Smooth muscle cell (in vitro differentiated cells): ENCODE data around the gene ZRANB3. TPM values are rescaled to one million over a fixed set of nuclear protein-coding genes. Genes with fewer than 3 reads are reported as not detected.
"Not testable (repeated sequence)": the region's sequence is repeated elsewhere in the genome, so short reads cannot be mapped to it uniquely, and the experiment has no call there.

Experiments
- DNase-seq: peaks from one replicate; lab custom pipeline; 2025; ENCODE audit not compliant: unreplicated experiment; lab: John Stamatoyannopoulos, UW
- H2AFZ ChIP-seq: fragments of 200-600 bp; sonication (generic); 2 replicates; pipeline ENCODE4 v1.6.0; 2016; ENCODE audit warnings: antibody characterized with exemption, low read depth, mild to moderate bottlenecking
- H3F3A ChIP-seq: fragments of 200-600 bp; sonication (generic); 2 replicates; pipeline ENCODE4 v1.6.0; 2017; ENCODE audit warnings: antibody characterized with exemption, low read depth
- H3K27ac ChIP-seq: fragments of 200-600 bp; sonication (generic); 2 replicates; pipeline ENCODE4 v1.5.1; 2016; ENCODE audit warnings: low read depth, mild to moderate bottlenecking
- H3K27me3 ChIP-seq: fragments of 200-600 bp; sonication (generic); 2 replicates; pipeline ENCODE4 v1.6.1; 2016; ENCODE audit warnings: low read depth, mild to moderate bottlenecking
- H3K36me3 ChIP-seq: fragments of 200-600 bp; sonication (generic); 2 replicates; pipeline ENCODE4 v1.5.1; 2016; ENCODE audit warnings: low read depth
- H3K4me1 ChIP-seq: fragments of 200-600 bp; sonication (generic); 2 replicates; pipeline ENCODE4 v1.5.1; 2016; ENCODE audit warnings: low read depth
- H3K4me2 ChIP-seq: fragments of 200-600 bp; sonication (generic); 2 replicates; pipeline ENCODE4 v1.6.0; 2016; ENCODE audit warnings: mild to moderate bottlenecking
- H3K4me3 ChIP-seq: fragments of 200-600 bp; sonication (generic); 2 replicates; pipeline ENCODE4 v1.5.1; 2016; ENCODE audit warnings: mild to moderate bottlenecking
- H3K79me2 ChIP-seq: fragments of 200-600 bp; sonication (generic); 2 replicates; pipeline ENCODE4 v1.6.0; 2016; ENCODE audit warnings: low read depth, mild to moderate bottlenecking
- H3K9ac ChIP-seq: fragments of 200-600 bp; sonication (generic); 2 replicates; pipeline ENCODE4 v1.6.0; 2016; ENCODE audit warnings: low read depth
- H3K9me3 ChIP-seq: fragments of 200-600 bp; sonication (generic); replicated peaks from 2 replicates; pipeline ENCODE4 v1.5.1; 2016; ENCODE audit warnings: low read depth
- H4K20me1 ChIP-seq: fragments of 200-600 bp; sonication (generic); 2 replicates; pipeline ENCODE4 v1.6.0; 2016; ENCODE audit warnings: low read depth
- WGBS: methylation state at CpG from one replicate; pipeline ENCODE4 v1.1.7; 2016; ENCODE audit warnings: low lambda C conversion rate; 5-methylcytosine and 5-hydroxymethylcytosine counted together
- polyA plus RNA-seq: library from polyadenylated mRNA; unstranded; fragments of >200 nt; fragmentation: Nextera tagmentation; extraction: Ambion mirVana; gene quantifications from 2 replicates; pipeline ENCODE4 v1.2.1, GENCODE V29; 2016
- total RNA-seq: library from RNA; depleted of rRNA; stranded (reverse); fragments of >200 nt; gene quantifications from 2 replicates; pipeline ENCODE4 v1.2.3, GENCODE V29; 2014
- TF ChIP-seq, protein P1 (sequence below): fragments of 200-600 bp; sonication (generic); IDR thresholded peaks from 2 replicates; pipeline ENCODE4 v1.5.1; 2017; ENCODE audit warnings: borderline replicate concordance, mild to moderate bottlenecking, antibody characterized with exemption; ENCODE audit not compliant: insufficient read depth, poor library complexity, severe bottlenecking

ZRANB3 gene
- total and polyA plus RNA-seq, 2 experiments from 2014 or later = 1.9 to 4.1 TPM

DNA sequence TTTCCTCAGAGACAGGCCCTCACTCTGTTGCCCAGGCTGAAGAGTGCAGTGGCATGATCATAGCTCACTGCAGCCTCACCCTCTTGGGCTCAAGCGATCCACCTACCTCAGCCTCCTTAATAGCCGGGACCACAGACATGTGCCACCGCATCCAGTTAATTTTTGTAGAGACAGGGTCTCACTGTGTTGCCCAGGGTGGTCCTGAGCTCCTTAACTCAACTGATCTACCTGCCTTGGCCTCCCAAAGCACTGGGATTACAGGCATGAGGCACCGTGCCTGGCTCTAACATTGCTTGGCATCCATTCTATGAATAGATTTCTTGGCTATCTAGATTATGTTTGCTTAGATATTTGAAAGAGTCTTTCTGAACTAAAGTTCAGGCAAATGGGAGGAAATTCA lies 21.9 kb upstream of the ZRANB3 start:
- H3K4me1 ChIP-seq = no peaks in the 10 kb centered on the region
- TF ChIP-seq, protein P1, sequence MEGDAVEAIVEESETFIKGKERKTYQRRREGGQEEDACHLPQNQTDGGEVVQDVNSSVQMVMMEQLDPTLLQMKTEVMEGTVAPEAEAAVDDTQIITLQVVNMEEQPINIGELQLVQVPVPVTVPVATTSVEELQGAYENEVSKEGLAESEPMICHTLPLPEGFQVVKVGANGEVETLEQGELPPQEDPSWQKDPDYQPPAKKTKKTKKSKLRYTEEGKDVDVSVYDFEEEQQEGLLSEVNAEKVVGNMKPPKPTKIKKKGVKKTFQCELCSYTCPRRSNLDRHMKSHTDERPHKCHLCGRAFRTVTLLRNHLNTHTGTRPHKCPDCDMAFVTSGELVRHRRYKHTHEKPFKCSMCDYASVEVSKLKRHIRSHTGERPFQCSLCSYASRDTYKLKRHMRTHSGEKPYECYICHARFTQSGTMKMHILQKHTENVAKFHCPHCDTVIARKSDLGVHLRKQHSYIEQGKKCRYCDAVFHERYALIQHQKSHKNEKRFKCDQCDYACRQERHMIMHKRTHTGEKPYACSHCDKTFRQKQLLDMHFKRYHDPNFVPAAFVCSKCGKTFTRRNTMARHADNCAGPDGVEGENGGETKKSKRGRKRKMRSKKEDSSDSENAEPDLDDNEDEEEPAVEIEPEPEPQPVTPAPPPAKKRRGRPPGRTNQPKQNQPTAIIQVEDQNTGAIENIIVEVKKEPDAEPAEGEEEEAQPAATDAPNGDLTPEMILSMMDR = no peak
- no peak overlapping the region for H3K4me2 ChIP-seq
- no peak for DNase-seq
- H3K9me3 ChIP-seq = no peaks in the 10 kb centered on the region
- H3K27ac ChIP-seq = no peak overlapping the region
- 95% methylated on average over 4 of the region's 4 CpGs for WGBS
- no peak overlapping the region for H2AFZ ChIP-seq
- no peak overlapping the region for H3K9ac ChIP-seq
- H3F3A ChIP-seq = no peaks in the 10 kb centered on the region
- no peak overlapping the region for H3K4me3 ChIP-seq
- peaks cover 72% of the 10 kb centered on the region for H3K79me2 ChIP-seq
- H3K36me3 ChIP-seq = no peaks in the 10 kb centered on the region
- peaks cover 44% of the 10 kb centered on the region for H4K20me1 ChIP-seq
- H3K27me3 ChIP-seq = no peaks in the 10 kb centered on the region

DNA sequence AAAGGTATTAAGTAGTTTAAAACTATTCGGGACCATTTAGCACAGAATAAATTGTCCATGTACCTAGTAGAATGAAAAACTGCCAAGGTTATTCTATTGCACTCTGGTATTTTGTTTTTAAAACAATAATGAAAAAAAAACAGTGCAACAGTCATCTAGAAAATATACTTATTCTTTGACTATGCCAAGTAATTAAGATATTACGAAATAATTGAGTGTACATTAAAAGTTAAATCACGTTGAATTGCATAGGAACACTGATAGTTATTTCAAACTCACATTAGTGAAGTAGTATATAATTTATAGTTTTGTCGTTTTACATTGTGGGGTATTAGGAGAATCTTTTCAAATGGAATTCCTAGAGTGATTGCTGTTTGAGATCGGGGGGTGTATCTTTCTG lies 20.3 kb upstream of the ZRANB3 start:
- WGBS = 89% methylated on average over 5 of the region's 5 CpGs
- peaks cover 58% of the 10 kb centered on the region for H3K79me2 ChIP-seq

GRCh38 chr2:135547311-135547710 lies 16.3 kb upstream of the ZRANB3 start:
- H3K4me3 ChIP-seq = no peak overlapping the region
- no peaks in the 10 kb centered on the region for H3K9me3 ChIP-seq
- H3K4me1 ChIP-seq = no peaks in the 10 kb centered on the region
- no peaks in the 10 kb centered on the region for H3K36me3 ChIP-seq
- H3K4me2 ChIP-seq = no peak overlapping the region
- H3K27ac ChIP-seq = no peak overlapping the region
- H4K20me1 ChIP-seq = peaks cover 45% of the 10 kb centered on the region
- no peaks in the 10 kb centered on the region for H3F3A ChIP-seq
- peaks cover 58% of the 10 kb centered on the region for H3K79me2 ChIP-seq
- TF ChIP-seq, protein P1 = no peak
- DNase-seq = no peak
- no peaks in the 10 kb centered on the region for H3K27me3 ChIP-seq
- 97% methylated on average over 3 of the region's 3 CpGs for WGBS
- no peak overlapping the region for H2AFZ ChIP-seq
- no peak overlapping the region for H3K9ac ChIP-seq

More for the DNA sequence above, 20.3 kb upstream of the ZRANB3 start:
- Histone ChIP-seq H3K9ac (no peak overlapping the region), H3K36me3 (no peaks in the 10 kb centered on the region), H2AFZ (no peak overlapping the region), H3K4me1 (no peaks in the 10 kb centered on the region), H3K4me3 (no peak overlapping the region), H3K27ac (no peak overlapping the region), H3F3A (no peaks in the 10 kb centered on the region), H4K20me1 (peaks cover 34% of the 10 kb centered on the region), H3K27me3 (no peaks in the 10 kb centered on the region), H3K4me2 (no peak overlapping the region), H3K9me3 (no peaks in the 10 kb centered on the region)
- no peak for DNase-seq
- TF ChIP-seq, protein P1 = no peak

- TF ChIP-seq, protein P1 = no peak
- 88% methylated on average over 3 of the region's 3 CpGs for WGBS
- Histone ChIP-seq H3K4me2 (no peak overlapping the region), H3K36me3 (no peaks in the 10 kb centered on the region), H3K9me3 (no peaks in the 10 kb centered on the region), H2AFZ (no peak overlapping the region), H3K4me1 (no peaks in the 10 kb centered on the region), H3K4me3 (no peak overlapping the region), H3K9ac (no peak overlapping the region), H3K27ac (no peak overlapping the region), H4K20me1 (peaks cover 50% of the 10 kb centered on the region), H3K27me3 (no peaks in the 10 kb centered on the region), H3K79me2 (peaks cover 60% of the 10 kb centered on the region), H3F3A (no peaks in the 10 kb centered on the region)
- no peak for DNase-seq
Measured at GRCh38 chr2:135546436-135546835, 15.4 kb upstream of the ZRANB3 start.

GRCh38 chr2:135533545-135533944 lies 2.5 kb upstream of the ZRANB3 start:
- not testable (repeated sequence) for H3K27me3 ChIP-seq, H2AFZ ChIP-seq, H3K9ac ChIP-seq, H3F3A ChIP-seq, H3K36me3 ChIP-seq, H3K9me3 ChIP-seq, H3K27ac ChIP-seq, DNase-seq, H3K4me3 ChIP-seq, H3K4me2 ChIP-seq
- Histone ChIP-seq H3K4me1 (peaks cover 11% of the 10 kb centered on the region), H3K79me2 (peaks cover 65% of the 10 kb centered on the region), H4K20me1 (peaks cover 29% of the 10 kb centered on the region)
- 99% methylated on average over 15 of the region's 15 CpGs for WGBS
